ENCODE results near the gene DEPDC5.

- TF ChIP-seq, protein P1, sequence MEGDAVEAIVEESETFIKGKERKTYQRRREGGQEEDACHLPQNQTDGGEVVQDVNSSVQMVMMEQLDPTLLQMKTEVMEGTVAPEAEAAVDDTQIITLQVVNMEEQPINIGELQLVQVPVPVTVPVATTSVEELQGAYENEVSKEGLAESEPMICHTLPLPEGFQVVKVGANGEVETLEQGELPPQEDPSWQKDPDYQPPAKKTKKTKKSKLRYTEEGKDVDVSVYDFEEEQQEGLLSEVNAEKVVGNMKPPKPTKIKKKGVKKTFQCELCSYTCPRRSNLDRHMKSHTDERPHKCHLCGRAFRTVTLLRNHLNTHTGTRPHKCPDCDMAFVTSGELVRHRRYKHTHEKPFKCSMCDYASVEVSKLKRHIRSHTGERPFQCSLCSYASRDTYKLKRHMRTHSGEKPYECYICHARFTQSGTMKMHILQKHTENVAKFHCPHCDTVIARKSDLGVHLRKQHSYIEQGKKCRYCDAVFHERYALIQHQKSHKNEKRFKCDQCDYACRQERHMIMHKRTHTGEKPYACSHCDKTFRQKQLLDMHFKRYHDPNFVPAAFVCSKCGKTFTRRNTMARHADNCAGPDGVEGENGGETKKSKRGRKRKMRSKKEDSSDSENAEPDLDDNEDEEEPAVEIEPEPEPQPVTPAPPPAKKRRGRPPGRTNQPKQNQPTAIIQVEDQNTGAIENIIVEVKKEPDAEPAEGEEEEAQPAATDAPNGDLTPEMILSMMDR (IDR thresholded peaks at IDR 0.05) = no peak
- TF ChIP-seq POLR2A (IDR thresholded peaks at IDR 0.05) = no peak
These were observed 66.8 kb downstream of the DEPDC5 start for GRCh38 chr22:31820655-31821054.

Data from breast epithelium (tissue), 3 donors.